Left colon (tissue), 2 donors: ENCODE results near the gene DNPEP. TPM values are rescaled to one million over a fixed set of nuclear protein-coding genes. Genes with fewer than 3 reads are reported as not detected.
A peak's percentile ranks its signal among the peaks of the same experiment; 100 is the strongest.

Experiments used
- ATAC-seq: fragments of 200-7000 bp; cut with Tn5 transposase; one replicate; pipeline ENCODE4 v1.9.1; 2020; ENCODE audit warnings: mild to moderate bottlenecking, moderate library complexity
- DNase-seq, 2 donors: peaks; one replicate each; pipeline ENCODE4 v3.0.0-alpha.2; 2020
- intact Hi-C, 2 donors: fragments of 100-400 bp; cut with DNase I in 1 of 2; cut with micrococcal nuclease in 1 of 2; formaldehyde crosslinking; loops; one replicate each; pipeline versions ENCODE4 v1.11.2 to v1.14.0; 2022; cut with DNase I, micrococcal nuclease
- long read RNA-seq: library from polyadenylated mRNA; unstranded; transcript quantifications from one replicate; pipeline ENCODE4 v2.0.0, GENCODE V29; 2021
- total RNA-seq, 2 donors: library from RNA; stranded (reverse); fragmentation: NEBNext Ultra II Directional; extraction: Animal tissue kit (Norgen Biotek cat#: 25700); gene quantifications; one replicate each; pipeline ENCODE4 v1.2.1, GENCODE V29; 2021
- donor health status: DM: no; HTN: no; CAD: no.
- donor health status: DM: yes; HTN: yes; CAD: no.

Gene DNPEP
- total RNA-seq: 100 to 1,000 TPM in 1 of 2 donors, 10 to 100 TPM in 1; 94.2 to 130 TPM
- long read RNA-seq, transcript DNPEP-201 (15 exons, 2,425 nt): major isoform, 175 of 274 reads
- long read RNA-seq, transcript DNPEP-203 (15 exons, 1,657 nt): minor isoform, 23 of 274 reads
- long read RNA-seq, transcript DNPEP-217 (15 exons, 2,408 nt): minor isoform, 10 of 274 reads
- long read RNA-seq, partial matches to known transcripts: 23 of 274 reads
- long read RNA-seq, other reads (novel, unspliced or antisense): 40 of 274 reads

DNA sequence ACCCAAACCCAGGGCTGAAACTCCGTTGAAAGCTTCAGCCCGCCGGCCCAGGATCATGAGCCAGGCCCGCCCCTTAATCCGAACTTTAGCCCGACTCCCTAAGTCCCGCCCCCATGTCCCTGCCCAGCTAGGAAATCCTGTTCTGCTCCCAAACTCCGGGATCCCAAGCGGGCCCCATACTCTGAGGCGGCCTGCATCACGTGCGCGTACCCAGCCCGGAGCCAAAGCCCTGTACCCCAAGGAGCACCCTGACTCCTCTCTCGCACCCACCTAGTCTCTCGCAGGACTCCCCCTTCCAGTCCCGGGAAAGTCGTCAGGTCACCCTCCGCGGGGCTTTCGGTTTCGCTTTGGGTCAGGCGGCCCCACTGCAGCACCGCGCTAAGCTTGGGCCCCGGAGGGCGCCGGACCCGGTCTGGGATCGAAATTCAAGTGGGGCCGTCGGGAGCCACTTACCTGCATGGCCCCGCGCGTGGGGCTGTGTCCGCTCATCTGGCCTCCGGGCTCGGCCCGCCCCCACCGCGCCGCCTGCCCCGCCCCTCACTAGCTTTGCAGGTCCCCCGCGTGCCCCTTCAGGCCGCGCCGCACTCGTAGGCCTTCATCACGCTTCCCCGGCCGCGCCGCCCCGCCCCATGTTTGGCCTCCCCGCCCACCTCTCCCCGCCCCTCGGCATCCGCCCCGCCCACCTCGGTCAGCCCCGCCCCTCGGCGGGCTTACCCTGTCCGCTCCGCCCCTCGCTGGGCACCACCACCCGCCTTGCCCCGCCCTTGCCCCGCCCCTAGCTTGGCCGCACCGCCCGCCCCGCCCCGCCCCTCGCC, at the start of gene DNPEP:
TSS of gene DNPEP (minus strand) at position 607 of the 815 bp plus-strand sequence. CDS start at position 489, 118 bp downstream.
- intact Hi-C loops: no loop called here
- ATAC-seq (peak; percentile 69), DNase-seq (peak; percentile 90 to 95)

DNA sequence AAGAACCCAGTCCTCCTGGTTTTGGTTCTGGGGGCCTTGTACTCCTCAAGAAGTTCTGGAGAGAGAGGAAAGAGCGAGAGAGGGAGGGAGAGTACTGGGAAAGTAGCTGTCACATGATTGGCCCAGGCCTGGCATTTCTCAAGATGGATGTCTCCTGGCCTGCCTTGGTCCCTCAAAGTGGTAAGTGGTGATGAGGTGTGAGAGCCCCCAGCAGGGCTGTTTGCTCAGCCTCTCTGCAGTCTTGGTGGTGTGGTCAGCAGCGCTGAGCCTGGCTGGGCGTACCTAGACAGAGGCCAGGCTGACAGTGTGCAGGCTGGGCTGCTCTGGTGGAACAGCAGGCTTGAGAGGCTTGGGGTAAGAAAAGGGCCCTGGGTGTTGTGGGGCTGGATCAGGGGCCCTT, 49.4 kb upstream of the DNPEP start:
- DNase-seq: peak in 1 of 2 donors; percentile 50
- intact Hi-C loops: no loop called here
- peak; percentile 15 for ATAC-seq

DNA sequence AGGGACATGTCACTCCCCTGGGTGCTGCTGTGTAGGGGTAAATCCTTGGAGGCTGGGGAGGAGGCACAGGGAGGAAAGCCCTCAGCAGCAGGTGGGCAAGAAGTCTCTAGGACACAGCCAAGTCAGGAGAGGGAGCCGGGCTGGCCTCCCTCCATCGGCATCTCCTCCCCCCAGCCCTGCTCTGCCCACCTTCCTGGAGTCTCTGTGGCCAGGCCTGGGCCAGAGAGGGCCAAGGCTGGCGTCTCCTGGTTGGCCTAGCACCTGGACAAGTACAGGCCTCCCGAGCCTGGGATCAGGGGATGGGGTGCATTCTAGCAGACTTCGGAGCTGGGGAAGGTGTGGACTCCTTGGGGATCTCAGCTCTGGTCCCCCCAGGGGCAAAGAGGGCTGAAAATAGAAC, 48.8 kb upstream of the DNPEP start:
- DNase-seq (no peak), ATAC-seq (no peak)
- intact Hi-C loops: no loop called here

DNA sequence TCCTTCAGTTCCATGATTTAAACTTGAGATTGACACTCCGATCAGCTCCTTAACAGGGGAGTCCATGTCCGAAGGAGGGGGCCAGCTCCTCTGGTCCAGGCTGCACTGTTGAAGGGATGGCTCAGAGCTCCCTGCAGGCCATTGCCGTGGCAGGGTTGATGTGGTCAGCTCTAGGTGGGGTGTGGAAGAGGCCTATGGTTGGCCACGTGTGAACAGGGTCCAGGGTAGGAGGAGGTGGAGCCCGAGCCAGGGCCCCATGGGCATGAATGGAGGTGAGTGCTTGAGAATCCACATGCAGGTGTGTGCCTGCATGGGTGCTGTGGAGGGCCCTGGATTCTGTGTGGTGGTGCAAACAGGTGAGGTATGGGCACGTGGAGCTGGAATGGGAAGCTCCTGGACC, 48.0 kb upstream of the DNPEP start:
- intact Hi-C loops: no loop called here
- no peak for DNase-seq
- no peak for ATAC-seq

DNA sequence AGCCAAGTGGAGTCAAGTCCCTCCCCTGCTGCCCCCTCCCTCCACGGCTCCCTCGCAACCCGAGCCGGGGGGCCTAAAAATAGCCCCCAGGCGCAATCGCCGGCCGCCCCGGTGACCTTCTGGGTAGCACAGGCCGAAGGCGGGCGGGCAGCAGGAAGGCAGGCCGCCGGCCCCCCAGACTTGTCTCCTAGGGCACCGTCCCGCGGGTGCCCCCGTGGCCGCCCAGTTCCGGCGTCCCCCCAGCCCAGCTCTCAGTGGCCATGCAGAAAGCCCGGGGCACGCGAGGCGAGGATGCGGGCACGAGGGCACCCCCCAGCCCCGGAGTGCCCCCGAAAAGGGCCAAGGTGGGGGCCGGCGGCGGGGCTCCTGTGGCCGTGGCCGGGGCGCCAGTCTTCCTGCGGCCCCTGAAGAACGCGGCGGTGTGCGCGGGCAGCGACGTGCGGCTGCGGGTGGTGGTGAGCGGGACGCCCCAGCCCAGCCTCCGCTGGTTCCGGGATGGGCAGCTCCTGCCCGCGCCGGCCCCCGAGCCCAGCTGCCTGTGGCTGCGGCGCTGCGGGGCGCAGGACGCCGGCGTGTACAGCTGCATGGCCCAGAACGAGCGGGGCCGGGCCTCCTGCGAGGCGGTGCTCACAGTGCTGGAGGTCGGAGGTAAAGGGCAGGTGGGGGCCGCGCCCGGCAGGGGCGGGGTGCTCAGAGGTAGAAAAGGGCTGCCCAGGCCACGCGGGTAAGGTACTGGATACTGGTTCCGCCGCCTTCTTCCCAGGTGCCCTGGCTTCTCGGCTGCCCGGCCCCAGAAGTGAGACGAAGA, 47.2 kb upstream of the DNPEP start, which contains the start of gene SPEG:
TSS of gene SPEG (plus strand) at position 126 of the 808 bp plus-strand sequence. CDS start at position 261, 135 bp downstream.
- ATAC-seq: peak; percentile 27
- DNase-seq: peak in 1 of 2 donors; percentile 24
- intact Hi-C loops: no loop called here

DNA sequence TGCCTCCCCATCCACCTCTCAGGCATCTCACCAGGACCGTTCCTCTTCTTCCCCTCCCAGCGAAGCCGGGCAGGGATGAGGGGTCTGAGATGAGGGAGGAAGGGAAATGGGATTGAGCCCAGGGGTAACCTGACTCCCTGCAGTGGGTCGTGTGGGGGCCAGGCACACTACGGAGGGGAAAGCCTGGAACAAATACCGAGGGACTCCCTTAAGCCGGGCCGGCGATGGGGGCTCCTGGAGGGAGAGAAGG, 46.7 kb upstream of the DNPEP start:
- DNase-seq (no peak), ATAC-seq (no peak)
- intact Hi-C loops: no loop called here

DNA sequence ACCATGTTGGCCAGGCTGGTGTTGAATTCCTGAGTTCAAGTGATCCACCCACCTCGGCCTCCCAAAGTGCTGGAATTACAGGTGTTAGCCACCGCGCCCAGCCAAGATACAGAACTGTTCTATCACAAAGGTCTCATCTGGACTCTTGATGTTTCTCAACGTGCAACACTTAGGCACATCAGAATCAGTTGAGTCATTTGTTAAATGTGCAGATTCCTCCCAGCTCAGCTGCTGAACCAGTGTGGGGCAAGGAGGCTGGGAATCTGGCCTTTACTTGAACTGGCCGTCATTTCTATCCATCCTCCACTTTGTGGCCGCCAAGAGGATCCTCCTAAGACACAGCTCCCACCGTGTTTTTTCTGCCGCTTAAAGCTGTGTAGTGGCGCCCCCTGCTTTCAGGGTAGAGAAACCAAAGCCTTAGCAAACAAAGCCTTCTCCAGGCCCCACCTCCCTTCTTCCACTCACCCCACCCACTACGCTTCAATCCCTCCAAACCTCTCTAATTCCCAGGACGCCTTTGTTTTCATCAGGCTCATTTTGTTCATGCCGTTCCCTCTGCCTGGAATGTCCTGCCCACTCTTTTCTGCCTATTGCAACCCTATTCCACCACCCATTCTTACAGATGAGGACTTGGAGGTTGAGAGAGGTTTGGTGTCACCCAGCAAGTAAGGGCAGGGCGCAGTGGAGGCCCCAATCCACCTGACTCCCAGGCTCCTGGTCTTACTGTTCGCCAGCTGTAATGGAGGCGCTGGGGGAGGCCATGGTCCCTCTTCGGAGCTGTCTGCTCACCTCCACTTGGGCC, 46.2 kb upstream of the DNPEP start:
- ATAC-seq (peak; percentile 46), DNase-seq (peak; percentile 40 to 67)
- intact Hi-C loops: no loop called here

DNA sequence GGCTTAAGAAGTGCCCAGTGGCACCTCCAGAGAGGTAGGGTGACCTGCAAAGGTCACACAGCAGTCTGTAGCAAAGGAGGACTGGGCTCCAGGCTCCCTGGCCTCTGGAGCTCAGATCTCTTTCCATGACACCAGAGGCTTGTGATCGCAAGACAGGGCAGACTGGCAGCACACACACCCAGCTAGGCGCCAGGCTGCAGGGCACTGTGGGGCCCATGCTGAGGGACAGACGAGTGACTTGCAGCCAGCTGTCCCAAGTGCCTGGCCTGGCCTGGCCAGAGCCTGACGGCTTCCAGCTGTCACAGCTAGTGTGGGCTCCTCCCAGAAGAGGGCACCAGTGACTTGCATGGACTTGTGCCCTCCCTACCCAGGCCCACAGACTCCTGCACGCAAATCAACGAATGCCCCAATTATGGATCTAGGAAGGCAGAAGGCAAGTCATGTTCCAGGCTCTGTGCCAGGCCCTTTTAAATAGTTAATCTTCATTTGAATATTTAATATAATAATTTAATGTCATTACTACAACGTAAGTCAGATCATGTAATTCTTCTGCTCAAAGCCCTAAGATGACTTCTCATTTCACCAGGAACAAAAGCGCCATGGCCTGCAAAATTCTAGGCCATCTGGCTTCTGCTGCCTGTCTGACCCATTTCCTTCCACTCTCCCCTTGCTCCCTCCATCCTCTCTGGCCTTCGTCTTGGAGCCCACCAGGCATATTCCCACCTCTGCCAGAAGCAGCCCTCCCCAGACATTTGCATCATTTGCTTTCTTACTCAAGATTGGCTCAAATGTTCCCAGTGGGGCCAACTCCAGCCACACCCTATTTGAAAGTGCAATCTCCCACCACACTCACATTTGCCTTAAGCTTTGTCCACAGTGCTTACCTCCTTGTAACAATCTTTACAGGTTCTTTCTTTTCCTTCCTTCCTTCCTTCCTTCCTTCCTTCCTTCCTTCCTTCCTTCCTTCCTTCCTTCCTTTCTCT, 43.2 kb upstream of the DNPEP start:
- intact Hi-C loops: no loop called here
- ATAC-seq (peak; percentile 82), DNase-seq (peak in 1 of 2 donors; percentile 30)

DNA sequence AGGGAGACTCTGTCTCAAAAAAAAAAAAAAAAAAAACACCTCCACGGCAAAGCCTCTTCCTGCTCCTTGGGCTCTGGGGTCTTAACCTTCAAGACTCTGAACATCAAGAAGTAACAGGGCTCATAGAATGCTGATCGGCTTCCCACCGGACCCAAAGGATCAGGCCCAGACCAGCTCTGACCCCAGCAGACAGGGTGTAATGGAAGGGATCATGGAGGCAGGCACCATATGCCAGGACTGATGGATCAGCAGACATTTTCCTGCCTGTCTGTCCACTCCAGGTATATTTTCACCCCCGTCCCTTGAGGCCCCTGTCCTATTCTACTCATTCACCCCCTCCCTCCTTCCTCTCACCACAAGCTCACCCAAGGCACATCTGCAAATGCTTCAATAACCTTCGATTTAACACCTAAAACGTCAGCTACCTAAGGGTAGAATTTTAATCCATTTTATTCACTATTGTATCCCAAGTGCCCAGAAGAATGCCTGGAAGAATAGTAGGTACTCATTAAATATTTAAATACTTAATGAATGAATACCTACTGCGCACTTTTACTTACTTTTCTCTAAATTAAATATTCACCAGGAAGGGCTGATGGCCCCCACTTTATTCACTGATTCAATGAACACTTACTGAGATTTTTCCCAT, 42.4 kb upstream of the DNPEP start:
- no peak for DNase-seq
- ATAC-seq: no peak
- intact Hi-C loops: no loop called here

DNA sequence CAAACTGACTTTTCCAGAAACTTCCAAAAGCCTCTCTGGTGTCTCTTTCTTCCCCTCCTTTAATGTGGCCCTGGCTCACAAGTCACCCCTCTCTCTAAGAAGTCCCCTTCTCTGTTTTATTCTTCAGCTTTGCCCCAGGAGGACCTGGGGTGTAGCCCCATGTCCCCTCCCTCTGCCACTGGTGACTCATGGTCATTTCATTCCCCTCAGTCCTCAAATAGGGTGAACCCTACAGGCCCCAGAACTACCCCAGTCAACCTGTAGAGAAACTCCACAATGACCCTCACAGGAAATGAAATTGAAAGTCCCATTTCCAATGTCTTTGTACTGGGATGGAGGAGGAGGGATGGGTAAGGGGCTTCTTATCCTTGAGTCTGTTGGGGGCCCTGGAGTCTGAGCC, 40.8 kb upstream of the DNPEP start:
- intact Hi-C loops: no loop called here
- peak in 1 of 2 donors; percentile 22 for DNase-seq
- ATAC-seq: no peak

DNA sequence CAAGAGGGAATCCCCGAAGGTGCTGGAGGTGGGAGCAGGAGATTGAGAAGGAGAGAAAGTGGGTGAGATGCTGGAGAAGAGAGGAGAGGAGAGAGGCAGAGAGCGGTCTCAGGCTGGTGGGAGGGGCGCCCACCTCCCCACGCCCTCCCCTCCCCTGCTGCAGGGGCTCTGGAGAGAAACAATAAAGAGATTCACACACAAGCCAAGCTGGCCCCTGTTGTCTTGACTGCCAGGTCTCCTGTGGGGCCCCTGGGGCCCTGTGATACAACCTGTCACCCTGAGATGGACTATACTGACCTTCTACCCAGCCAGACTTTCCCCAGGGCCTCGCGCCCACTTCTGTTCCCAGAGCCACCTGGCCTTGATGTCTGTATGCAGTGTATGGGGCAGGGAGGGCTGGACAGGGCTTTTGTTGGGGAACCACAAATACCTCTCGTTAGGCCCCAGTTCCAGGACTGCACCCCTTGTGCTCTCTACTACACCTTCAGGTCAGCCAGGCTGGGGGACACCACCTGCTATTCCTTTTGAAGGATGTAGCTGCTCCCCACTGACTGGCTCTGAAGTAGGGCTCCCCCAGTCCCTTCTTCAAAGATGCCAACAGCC, 38.9 kb upstream of the DNPEP start:
- no peak for ATAC-seq
- peak in 1 of 2 donors; percentile 18 for DNase-seq

DNA sequence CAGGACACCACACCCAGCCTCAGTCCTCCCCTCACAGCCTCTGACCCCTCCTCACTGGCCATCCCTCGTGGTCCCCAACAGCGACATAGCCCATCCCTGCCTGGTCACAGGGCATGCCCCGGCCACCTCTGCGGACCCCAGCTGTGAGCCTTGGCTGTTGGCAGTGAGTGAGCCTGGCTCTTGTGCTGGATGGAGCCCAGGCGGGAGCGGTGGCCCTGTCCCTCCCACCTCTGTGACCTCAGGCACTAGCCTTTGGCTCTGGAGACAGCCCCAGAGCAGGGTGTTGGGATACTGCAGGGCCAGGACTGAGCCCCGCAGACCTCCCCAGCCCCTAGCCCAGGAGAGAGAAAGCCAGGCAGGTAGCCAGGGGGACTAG, 38.3 kb upstream of the DNPEP start:
- ATAC-seq: no peak
- intact Hi-C loops: no loop called here
- DNase-seq: peak in 1 of 2 donors; percentile 23

More for the DNA sequence above, 38.9 kb upstream of the DNPEP start:
- intact Hi-C loops: no loop called here

DNA sequence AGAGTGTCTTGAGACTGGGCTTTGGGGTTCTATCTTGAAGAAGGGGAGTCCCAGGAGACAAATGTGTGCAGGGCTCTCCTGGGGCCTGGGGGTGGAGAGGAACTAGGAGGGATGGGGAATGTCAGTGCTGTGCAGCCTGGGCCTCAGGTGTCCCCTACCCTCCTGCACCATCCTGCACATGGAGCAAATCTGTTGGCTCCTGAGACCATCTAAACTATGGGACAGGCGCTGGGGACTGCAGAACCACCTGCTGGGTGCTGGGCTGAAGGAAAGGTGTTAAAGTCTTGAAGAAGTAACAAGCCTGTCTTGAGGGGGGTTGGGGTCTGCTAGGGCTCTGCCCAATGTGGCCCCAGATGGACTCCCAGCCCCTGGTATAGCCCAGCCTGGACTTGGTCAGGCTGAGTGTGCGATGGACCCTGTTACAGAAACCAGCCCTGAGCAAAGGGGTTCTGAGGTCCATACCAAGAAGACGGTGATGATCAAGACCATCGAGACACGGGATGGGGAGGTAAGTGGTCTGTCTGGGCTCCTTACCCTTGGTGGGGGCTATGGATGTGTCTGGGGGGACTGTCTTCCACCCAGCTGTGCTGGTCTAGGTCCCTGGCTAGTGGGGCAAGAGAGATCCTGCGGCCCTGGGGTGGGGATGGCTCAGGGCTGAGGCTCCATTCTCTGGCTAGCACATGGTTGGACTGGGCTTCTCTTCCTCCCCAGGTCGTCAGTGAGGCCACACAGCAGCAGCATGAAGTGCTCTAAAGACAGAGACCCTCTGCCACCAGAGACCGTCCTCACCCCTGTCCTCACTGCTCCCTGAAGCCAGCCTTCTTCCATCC, 37.7 kb upstream of the DNPEP start:
- ATAC-seq: no peak
- no peak for DNase-seq
- intact Hi-C loops: no loop called here

DNA sequence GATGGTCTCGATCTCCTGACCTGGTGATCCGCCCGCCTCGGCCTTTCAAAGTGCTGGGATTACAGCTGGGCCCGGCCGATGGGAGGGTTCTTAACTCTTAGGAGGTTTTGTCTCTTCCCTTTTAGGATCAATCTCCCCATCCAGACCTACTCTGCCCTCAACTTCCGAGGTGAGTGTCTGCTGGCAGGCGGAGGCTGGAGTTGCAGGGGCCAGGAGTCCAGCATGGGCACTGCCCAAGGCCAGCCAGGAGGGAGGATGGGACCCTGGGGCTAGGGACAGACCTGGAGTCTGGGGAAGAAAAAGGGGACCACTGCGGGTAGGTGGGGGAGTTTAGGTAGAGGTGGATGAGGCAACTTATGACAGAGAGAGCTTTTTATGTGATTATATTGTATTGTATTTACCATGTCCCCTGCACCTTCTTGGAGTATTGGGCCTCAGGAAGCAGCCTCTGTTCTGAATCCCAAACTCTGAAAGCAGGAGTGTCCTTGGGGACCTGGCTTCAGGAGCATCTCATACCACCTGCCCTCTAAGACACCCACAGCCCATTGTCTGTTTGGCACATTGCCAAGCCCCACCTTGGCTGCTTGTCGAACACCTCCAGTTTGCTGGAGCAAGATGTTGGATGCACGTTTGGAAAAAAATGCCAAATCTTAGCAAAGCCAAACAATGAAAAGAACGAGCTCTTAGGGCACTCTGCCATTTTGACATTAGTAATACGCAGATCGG, 36.1 kb upstream of the DNPEP start:
- DNase-seq (no peak), ATAC-seq (no peak)
- intact Hi-C loops: no loop called here

DNA sequence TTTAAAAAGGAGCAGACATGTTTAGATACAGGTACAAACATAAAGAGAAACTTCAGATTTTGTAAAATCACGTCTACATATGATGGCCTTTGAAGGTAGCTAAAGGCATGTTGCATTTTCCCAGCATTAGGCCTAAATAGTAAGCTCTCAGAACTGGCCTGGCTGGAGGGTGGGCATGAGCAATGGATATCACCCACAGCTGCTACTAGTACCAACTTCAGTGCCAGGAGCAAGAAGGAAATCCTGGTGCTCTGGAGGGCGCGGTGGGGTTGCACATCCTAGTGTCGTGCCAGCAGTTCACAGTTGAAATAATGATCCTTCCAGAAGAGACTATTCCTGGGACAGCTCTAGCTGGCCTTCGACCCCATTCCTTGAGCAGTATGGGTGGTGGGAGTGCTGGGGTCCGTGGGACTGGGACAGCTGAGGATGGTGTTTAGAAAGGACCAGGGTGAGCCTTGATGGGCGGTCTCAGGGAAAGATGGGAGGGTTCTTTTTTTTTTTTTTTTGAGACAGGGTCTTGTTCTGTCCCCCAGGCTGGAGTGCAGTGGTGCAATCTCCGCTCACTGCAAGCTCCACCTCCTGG, 35.3 kb upstream of the DNPEP start:
- intact Hi-C loops: no loop called here
- DNase-seq (peak in 1 of 2 donors; percentile 21), ATAC-seq (no peak)
